Astrocyte (in vitro differentiated cells and primary cell): ENCODE data around the gene UVSSA. TPM values are rescaled to one million over a fixed set of nuclear protein-coding genes. Genes with fewer than 3 reads are reported as not detected.

ENCODE experiments used
- DNase-seq: peaks from one replicate; pipeline ENCODE4 v3.0.0-alpha.2; 2010; ENCODE audit warnings: low read depth
- FAIRE-seq: peaks from 2 replicates; lab custom pipeline; 2011; peaks lifted over from hg19 to GRCh38; lab: Jason Lieb, UNC
- H2AFZ ChIP-seq: 2 replicates; pipeline ENCODE4 v1.6.0; 2012; ENCODE audit warnings: low read depth, low read length, inconsistent platforms
- H3K27ac ChIP-seq: 2 replicates; pipeline ENCODE4 v1.5.1; 2011; ENCODE audit warnings: low read depth, low read length, inconsistent platforms
- H3K27me3 ChIP-seq: 2 replicates; pipeline ENCODE4 v1.6.0; 2011; ENCODE audit warnings: low read length, inconsistent platforms; ENCODE audit not compliant: insufficient read depth
- H3K36me3 ChIP-seq: 2 replicates; pipeline ENCODE4 v1.5.1; 2011; ENCODE audit warnings: low read length, inconsistent platforms; ENCODE audit not compliant: insufficient read depth
- H3K4me1 ChIP-seq: 2 replicates; pipeline ENCODE4 v1.5.1; 2011; ENCODE audit warnings: low read length, inconsistent platforms; ENCODE audit not compliant: insufficient read depth
- H3K4me2 ChIP-seq: 2 replicates; pipeline ENCODE4 v1.6.0; 2012; ENCODE audit warnings: low read length, inconsistent platforms
- H3K4me3 ChIP-seq: 2 replicates; pipeline ENCODE4 v1.5.1; 2011; ENCODE audit warnings: low read depth, mild to moderate bottlenecking, low read length, inconsistent platforms; ENCODE audit not compliant: insufficient read depth
- H3K79me2 ChIP-seq: 2 replicates; pipeline ENCODE4 v1.6.0; 2012; ENCODE audit warnings: mild to moderate bottlenecking, low read length, inconsistent platforms; ENCODE audit not compliant: insufficient read depth
- H3K9ac ChIP-seq: 2 replicates; pipeline ENCODE4 v1.6.0; 2012; ENCODE audit warnings: mild to moderate bottlenecking, low read length, inconsistent platforms
- H3K9me3 ChIP-seq: 2 replicates; pipeline ENCODE4 v1.5.1; 2012; ENCODE audit warnings: low read depth, mild to moderate bottlenecking, low read length, inconsistent platforms; ENCODE audit not compliant: insufficient read depth
- H4K20me1 ChIP-seq: 2 replicates; pipeline ENCODE4 v1.6.0; 2012; ENCODE audit warnings: low read length, inconsistent platforms; ENCODE audit not compliant: insufficient read depth
- H3K27ac Mint-ChIP-seq: one replicate; pipeline ENCODE4 v1.8.0; 2021; ENCODE audit warnings: mild to moderate bottlenecking, mixed read lengths; ENCODE audit not compliant: unreplicated experiment
- H3K27me3 Mint-ChIP-seq: one replicate; pipeline ENCODE4 v1.8.0; 2021; ENCODE audit warnings: low read depth, mixed read lengths; ENCODE audit not compliant: unreplicated experiment
- H3K36me3 Mint-ChIP-seq: one replicate; pipeline ENCODE4 v1.8.0; 2021; ENCODE audit warnings: low read depth, mixed read lengths; ENCODE audit not compliant: unreplicated experiment
- H3K4me1 Mint-ChIP-seq: one replicate; pipeline ENCODE4 v1.8.0; 2021; ENCODE audit warnings: low read depth, mixed read lengths; ENCODE audit not compliant: unreplicated experiment
- H3K4me3 Mint-ChIP-seq: one replicate; pipeline ENCODE4 v1.8.0; 2021; ENCODE audit warnings: mild to moderate bottlenecking, moderate library complexity, mixed read lengths; ENCODE audit not compliant: unreplicated experiment
- H3K9me3 Mint-ChIP-seq: one replicate; pipeline ENCODE4 v1.8.0; 2021; ENCODE audit warnings: mild to moderate bottlenecking, mixed read lengths; ENCODE audit not compliant: unreplicated experiment
- EZH2 ChIP-seq: IDR thresholded peaks from 2 replicates; pipeline ENCODE4 v1.6.1; 2012; ENCODE audit warnings: mild to moderate bottlenecking, low read length, inconsistent platforms; ENCODE audit not compliant: insufficient read depth
- total RNA-seq: library from RNA; stranded (reverse); gene quantifications from 2 replicates; pipeline ENCODE4 v1.2.1, GENCODE V29; 2021
- TF ChIP-seq, protein P1 (sequence below): IDR thresholded peaks from 2 replicates; pipeline ENCODE4 v1.5.1; 2011; ENCODE audit warnings: low read depth, mild to moderate bottlenecking, inconsistent platforms, low read length, moderate library complexity; ENCODE audit not compliant: insufficient read depth

The UVSSA gene
- total RNA-seq, 1 donor from 2014 or later, result 14.8 TPM

- Mint-ChIP-seq H3K4me3 (peak overlapping the region; percentile 79), H3K4me1 (peaks cover 26% of the 10 kb centered on the region), H3K27ac (peak overlapping the region; percentile 86), H3K27me3 (no peaks in the 10 kb centered on the region), H3K36me3 (peaks cover 19% of the 10 kb centered on the region), H3K9me3 (no peaks in the 10 kb centered on the region)
- no peak for DNase-seq
- peak overlapping the region; percentile 86 for H3K4me2 ChIP-seq
- H3K4me3 ChIP-seq, result peak overlapping the region; percentile 45
- H3K27me3 ChIP-seq, result no peaks in the 10 kb centered on the region
- H3K9me3 ChIP-seq, result no peaks in the 10 kb centered on the region
- H3K4me1 ChIP-seq, result peaks cover 18% of the 10 kb centered on the region
- TF ChIP-seq, protein P1, sequence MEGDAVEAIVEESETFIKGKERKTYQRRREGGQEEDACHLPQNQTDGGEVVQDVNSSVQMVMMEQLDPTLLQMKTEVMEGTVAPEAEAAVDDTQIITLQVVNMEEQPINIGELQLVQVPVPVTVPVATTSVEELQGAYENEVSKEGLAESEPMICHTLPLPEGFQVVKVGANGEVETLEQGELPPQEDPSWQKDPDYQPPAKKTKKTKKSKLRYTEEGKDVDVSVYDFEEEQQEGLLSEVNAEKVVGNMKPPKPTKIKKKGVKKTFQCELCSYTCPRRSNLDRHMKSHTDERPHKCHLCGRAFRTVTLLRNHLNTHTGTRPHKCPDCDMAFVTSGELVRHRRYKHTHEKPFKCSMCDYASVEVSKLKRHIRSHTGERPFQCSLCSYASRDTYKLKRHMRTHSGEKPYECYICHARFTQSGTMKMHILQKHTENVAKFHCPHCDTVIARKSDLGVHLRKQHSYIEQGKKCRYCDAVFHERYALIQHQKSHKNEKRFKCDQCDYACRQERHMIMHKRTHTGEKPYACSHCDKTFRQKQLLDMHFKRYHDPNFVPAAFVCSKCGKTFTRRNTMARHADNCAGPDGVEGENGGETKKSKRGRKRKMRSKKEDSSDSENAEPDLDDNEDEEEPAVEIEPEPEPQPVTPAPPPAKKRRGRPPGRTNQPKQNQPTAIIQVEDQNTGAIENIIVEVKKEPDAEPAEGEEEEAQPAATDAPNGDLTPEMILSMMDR, result no peak
- no peak for TF ChIP-seq EZH2
- H2AFZ ChIP-seq, result no peak overlapping the region
- peaks cover 82% of the 10 kb centered on the region for H3K79me2 ChIP-seq
- FAIRE-seq, result no peak
- H3K9ac ChIP-seq, result peak overlapping the region; percentile 59
- peaks cover 6% of the 10 kb centered on the region for H3K36me3 ChIP-seq
- peak overlapping the region; percentile 25 for H3K27ac ChIP-seq
- H4K20me1 ChIP-seq, result peaks cover 71% of the 10 kb centered on the region
Measured at GRCh38 chr4:1310031-1310795, 36.8 kb upstream of the UVSSA start.

- H3K36me3 ChIP-seq, result peaks cover 6% of the 10 kb centered on the region
- Mint-ChIP-seq H3K36me3 (peaks cover 16% of the 10 kb centered on the region), H3K27me3 (no peaks in the 10 kb centered on the region), H3K27ac (peak overlapping the region; percentile 26), H3K4me3 (no peak overlapping the region), H3K4me1 (peaks cover 18% of the 10 kb centered on the region), H3K9me3 (no peaks in the 10 kb centered on the region)
- H3K27ac ChIP-seq, result no peak overlapping the region
- peaks cover 63% of the 10 kb centered on the region for H4K20me1 ChIP-seq
- H2AFZ ChIP-seq, result no peak overlapping the region
- H3K4me2 ChIP-seq, result peak overlapping the region; percentile 86
- no peak overlapping the region for H3K9ac ChIP-seq
- H3K4me1 ChIP-seq, result peaks cover 18% of the 10 kb centered on the region
- H3K79me2 ChIP-seq, result peaks cover 76% of the 10 kb centered on the region
- TF ChIP-seq EZH2, result no peak
- TF ChIP-seq, protein P1, result no peak
- no peaks in the 10 kb centered on the region for H3K27me3 ChIP-seq
- no peaks in the 10 kb centered on the region for H3K9me3 ChIP-seq
- FAIRE-seq (no peak), DNase-seq (no peak)
- no peak overlapping the region for H3K4me3 ChIP-seq
Measured at GRCh38 chr4:1310796-1311631, 36.0 kb upstream of the UVSSA start.
